GM23338 (cell line): ENCODE measurements around the gene ZCCHC24.
"Not testable (repeated sequence)": the region's sequence is repeated elsewhere in the genome, so short reads cannot be mapped to it uniquely, and the experiment has no call there.

Experiments used
- CREB1 ChIP-seq: fragments of 250-450 bp; sonication (Bioruptor Pico); IDR thresholded peaks from 2 replicates; pipeline ENCODE4 v1.5.0; 2020; ENCODE audit warnings: low read depth, mild to moderate bottlenecking, moderate library complexity
- CTCF ChIP-seq, 2 experiments: fragments of 200-600 bp in 1 of 2; sonication (generic) in 1 of 2; conservative IDR thresholded peaks; 2 replicates each; pipeline versions ENCODE4 v1.5.1 to v1.6.1; 2016 to 2017; ENCODE audit warnings: antibody characterized with exemption in 2 of 2, low read depth in 2 of 2, mild to moderate bottlenecking in 2 of 2, moderate library complexity in 1 of 2
- EZH2 ChIP-seq: fragments of 200-600 bp; sonication (generic); IDR thresholded peaks from one replicate; pipeline ENCODE4 v1.8.0; 2017; ENCODE audit warnings: antibody characterized with exemption, mild to moderate bottlenecking, low read depth; ENCODE audit not compliant: unreplicated experiment
- EZH2phosphoT487 ChIP-seq: fragments of 200-600 bp; sonication (generic); IDR thresholded peaks from one replicate; pipeline ENCODE4 v1.8.1; 2018; ENCODE audit warnings: antibody characterized with exemption; ENCODE audit not compliant: unreplicated experiment
- JUNB ChIP-seq: IDR thresholded peaks from one replicate; pipeline ENCODE4 v1.6.1; 2016; ENCODE audit warnings: antibody characterized with exemption; ENCODE audit not compliant: unreplicated experiment
- NANOG ChIP-seq: IDR thresholded peaks from 2 replicates; pipeline ENCODE4 v1.6.1; 2016; ENCODE audit warnings: antibody characterized with exemption, borderline replicate concordance
- POLR2AphosphoS5 ChIP-seq: IDR thresholded peaks from 2 replicates; pipeline ENCODE4 v1.6.1; 2016; ENCODE audit warnings: antibody characterized with exemption, low read depth
- STAT1 ChIP-seq: IDR thresholded peaks from one replicate; pipeline ENCODE4 v1.6.1; 2016; ENCODE audit warnings: antibody characterized with exemption; ENCODE audit not compliant: unreplicated experiment
- ZNF114 ChIP-seq: fragments of 250-450 bp; sonication (Bioruptor Pico); IDR thresholded peaks from 2 replicates; pipeline ENCODE4 v1.5.0; 2020; ENCODE audit warnings: mild to moderate bottlenecking, moderate library complexity
- ZNF331 ChIP-seq: fragments of 250-450 bp; sonication (Bioruptor Pico); IDR thresholded peaks from 2 replicates; pipeline ENCODE4 v1.5.0; 2020; ENCODE audit warnings: low read depth, mild to moderate bottlenecking, moderate library complexity
- TF ChIP-seq, protein P1 (sequence below): IDR thresholded peaks from 2 replicates; pipeline ENCODE4 v1.6.1; 2016; ENCODE audit warnings: antibody characterized with exemption
- TF ChIP-seq, protein P2 (sequence below): IDR thresholded peaks from one replicate; pipeline ENCODE4 v1.6.1; 2018; ENCODE audit warnings: antibody characterized with exemption; ENCODE audit not compliant: unreplicated experiment
- TF ChIP-seq, protein P3 (sequence below): fragments of 250-450 bp; sonication (Bioruptor Pico); IDR thresholded peaks from 2 replicates; pipeline ENCODE4 v1.5.0; 2020; ENCODE audit warnings: mild to moderate bottlenecking, moderate library complexity

DNA sequence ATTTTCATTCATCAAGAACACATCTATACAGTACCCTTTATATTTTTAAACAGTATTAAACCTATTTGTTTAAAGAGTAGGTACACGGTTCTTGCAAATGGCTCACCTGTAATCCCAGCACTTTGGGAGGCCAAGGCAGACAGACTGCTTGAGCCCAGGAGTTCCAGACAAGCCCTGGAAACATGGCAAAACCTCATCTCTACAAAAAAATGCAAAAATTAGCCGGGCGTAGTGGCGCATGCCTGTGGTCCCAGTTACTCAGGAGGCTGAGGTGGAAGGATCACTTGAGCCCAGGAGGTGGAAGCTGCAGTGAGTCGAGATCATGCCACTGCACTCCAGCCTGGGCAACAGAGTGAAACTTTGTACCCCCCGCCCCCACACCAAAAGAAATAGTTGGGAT, 1.8 kb upstream of the ZCCHC24 start:
- TF ChIP-seq CTCF (conservative IDR thresholded peaks at IDR 0.05; ENCODE audit: low read depth in 2 of 2); EZH2; EZH2phosphoT487; POLR2AphosphoS5; JUNB; CREB1 (CRISPR knock-in tag); STAT1; NANOG; ZNF331 (CRISPR knock-in tag); ZNF114 (CRISPR knock-in tag): not testable (repeated sequence)
- TF ChIP-seq, protein P1, sequence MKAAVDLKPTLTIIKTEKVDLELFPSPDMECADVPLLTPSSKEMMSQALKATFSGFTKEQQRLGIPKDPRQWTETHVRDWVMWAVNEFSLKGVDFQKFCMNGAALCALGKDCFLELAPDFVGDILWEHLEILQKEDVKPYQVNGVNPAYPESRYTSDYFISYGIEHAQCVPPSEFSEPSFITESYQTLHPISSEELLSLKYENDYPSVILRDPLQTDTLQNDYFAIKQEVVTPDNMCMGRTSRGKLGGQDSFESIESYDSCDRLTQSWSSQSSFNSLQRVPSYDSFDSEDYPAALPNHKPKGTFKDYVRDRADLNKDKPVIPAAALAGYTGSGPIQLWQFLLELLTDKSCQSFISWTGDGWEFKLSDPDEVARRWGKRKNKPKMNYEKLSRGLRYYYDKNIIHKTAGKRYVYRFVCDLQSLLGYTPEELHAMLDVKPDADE: not testable (repeated sequence)
- TF ChIP-seq, protein P2, sequence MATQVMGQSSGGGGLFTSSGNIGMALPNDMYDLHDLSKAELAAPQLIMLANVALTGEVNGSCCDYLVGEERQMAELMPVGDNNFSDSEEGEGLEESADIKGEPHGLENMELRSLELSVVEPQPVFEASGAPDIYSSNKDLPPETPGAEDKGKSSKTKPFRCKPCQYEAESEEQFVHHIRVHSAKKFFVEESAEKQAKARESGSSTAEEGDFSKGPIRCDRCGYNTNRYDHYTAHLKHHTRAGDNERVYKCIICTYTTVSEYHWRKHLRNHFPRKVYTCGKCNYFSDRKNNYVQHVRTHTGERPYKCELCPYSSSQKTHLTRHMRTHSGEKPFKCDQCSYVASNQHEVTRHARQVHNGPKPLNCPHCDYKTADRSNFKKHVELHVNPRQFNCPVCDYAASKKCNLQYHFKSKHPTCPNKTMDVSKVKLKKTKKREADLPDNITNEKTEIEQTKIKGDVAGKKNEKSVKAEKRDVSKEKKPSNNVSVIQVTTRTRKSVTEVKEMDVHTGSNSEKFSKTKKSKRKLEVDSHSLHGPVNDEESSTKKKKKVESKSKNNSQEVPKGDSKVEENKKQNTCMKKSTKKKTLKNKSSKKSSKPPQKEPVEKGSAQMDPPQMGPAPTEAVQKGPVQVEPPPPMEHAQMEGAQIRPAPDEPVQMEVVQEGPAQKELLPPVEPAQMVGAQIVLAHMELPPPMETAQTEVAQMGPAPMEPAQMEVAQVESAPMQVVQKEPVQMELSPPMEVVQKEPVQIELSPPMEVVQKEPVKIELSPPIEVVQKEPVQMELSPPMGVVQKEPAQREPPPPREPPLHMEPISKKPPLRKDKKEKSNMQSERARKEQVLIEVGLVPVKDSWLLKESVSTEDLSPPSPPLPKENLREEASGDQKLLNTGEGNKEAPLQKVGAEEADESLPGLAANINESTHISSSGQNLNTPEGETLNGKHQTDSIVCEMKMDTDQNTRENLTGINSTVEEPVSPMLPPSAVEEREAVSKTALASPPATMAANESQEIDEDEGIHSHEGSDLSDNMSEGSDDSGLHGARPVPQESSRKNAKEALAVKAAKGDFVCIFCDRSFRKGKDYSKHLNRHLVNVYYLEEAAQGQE: not testable (repeated sequence)
- TF ChIP-seq, protein P3, sequence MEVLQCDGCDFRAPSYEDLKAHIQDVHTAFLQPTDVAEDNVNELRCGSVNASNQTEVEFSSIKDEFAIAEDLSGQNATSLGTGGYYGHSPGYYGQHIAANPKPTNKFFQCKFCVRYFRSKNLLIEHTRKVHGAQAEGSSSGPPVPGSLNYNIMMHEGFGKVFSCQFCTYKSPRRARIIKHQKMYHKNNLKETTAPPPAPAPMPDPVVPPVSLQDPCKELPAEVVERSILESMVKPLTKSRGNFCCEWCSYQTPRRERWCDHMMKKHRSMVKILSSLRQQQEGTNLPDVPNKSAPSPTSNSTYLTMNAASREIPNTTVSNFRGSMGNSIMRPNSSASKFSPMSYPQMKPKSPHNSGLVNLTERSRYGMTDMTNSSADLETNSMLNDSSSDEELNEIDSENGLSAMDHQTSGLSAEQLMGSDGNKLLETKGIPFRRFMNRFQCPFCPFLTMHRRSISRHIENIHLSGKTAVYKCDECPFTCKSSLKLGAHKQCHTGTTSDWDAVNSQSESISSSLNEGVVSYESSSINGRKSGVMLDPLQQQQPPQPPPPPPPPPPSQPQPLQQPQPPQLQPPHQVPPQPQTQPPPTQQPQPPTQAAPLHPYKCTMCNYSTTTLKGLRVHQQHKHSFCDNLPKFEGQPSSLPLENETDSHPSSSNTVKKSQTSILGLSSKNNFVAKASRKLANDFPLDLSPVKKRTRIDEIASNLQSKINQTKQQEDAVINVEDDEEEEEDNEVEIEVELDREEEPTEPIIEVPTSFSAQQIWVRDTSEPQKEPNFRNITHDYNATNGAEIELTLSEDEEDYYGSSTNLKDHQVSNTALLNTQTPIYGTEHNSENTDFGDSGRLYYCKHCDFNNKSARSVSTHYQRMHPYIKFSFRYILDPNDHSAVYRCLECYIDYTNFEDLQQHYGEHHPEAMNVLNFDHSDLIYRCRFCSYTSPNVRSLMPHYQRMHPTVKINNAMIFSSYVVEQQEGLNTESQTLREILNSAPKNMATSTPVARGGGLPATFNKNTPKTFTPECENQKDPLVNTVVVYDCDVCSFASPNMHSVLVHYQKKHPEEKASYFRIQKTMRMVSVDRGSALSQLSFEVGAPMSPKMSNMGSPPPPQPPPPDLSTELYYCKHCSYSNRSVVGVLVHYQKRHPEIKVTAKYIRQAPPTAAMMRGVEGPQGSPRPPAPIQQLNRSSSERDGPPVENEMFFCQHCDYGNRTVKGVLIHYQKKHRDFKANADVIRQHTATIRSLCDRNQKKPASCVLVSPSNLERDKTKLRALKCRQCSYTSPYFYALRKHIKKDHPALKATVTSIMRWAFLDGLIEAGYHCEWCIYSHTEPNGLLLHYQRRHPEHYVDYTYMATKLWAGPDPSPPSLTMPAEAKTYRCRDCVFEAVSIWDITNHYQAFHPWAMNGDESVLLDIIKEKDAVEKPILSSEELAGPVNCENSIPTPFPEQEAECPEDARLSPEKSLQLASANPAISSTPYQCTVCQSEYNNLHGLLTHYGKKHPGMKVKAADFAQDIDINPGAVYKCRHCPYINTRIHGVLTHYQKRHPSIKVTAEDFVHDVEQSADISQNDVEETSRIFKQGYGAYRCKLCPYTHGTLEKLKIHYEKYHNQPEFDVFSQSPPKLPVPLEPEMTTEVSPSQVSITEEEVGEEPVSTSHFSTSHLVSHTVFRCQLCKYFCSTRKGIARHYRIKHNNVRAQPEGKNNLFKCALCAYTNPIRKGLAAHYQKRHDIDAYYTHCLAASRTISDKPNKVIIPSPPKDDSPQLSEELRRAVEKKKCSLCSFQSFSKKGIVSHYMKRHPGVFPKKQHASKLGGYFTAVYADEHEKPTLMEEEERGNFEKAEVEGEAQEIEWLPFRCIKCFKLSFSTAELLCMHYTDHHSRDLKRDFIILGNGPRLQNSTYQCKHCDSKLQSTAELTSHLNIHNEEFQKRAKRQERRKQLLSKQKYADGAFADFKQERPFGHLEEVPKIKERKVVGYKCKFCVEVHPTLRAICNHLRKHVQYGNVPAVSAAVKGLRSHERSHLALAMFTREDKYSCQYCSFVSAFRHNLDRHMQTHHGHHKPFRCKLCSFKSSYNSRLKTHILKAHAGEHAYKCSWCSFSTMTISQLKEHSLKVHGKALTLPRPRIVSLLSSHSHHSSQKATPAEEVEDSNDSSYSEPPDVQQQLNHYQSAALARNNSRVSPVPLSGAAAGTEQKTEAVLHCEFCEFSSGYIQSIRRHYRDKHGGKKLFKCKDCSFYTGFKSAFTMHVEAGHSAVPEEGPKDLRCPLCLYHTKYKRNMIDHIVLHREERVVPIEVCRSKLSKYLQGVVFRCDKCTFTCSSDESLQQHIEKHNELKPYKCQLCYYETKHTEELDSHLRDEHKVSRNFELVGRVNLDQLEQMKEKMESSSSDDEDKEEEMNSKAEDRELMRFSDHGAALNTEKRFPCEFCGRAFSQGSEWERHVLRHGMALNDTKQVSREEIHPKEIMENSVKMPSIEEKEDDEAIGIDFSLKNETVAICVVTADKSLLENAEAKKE (CRISPR knock-in tag): not testable (repeated sequence)
